ENCODE results near the gene TXLNB.
A peak's percentile ranks its signal among the peaks of the same experiment; 100 is the strongest.

TXLNB gene

DNA sequence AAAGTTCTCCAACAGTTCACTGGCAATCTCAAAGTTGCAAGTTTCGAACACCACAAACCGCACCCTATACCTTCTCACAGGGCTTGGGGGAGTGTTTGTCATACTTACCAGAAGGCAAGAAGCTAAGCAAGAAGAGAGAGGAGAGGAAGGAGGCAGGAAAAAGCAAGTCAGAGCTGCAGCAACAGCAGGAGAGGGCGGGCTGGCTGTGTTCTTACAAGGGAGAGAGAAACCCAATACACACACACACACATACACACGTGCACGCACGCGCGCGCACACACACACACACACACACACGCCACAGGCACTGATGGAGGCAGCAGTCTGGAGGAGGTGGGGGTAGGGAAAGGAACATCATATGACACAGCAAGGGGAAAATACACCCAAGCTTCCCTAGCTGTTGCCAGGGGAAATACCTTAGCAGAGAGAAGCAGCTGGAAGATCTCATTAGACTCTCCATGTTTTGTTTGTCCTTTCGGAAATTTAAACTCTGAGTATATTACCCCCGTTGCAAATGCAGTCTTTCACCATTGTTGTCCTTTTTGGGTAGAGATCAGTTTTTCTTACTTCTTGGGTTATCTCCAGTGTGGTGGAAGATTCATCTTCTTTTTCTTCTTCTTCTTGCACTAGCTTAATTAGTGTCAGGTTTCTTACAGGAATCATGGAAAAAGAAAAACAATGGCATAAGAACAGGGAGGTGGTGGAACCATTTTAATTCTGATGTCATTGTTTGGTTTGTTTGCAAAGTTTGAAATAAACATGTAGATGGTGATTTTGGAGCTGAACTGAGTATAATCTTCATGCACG is at the start of gene TXLNB:
TXLNB (minus strand) TSS at position 186 of the 807 bp plus-strand sequence. CDS start 3,099 bp downstream, outside the sequence.
- peak; percentile 87 for DNase-seq

DNA sequence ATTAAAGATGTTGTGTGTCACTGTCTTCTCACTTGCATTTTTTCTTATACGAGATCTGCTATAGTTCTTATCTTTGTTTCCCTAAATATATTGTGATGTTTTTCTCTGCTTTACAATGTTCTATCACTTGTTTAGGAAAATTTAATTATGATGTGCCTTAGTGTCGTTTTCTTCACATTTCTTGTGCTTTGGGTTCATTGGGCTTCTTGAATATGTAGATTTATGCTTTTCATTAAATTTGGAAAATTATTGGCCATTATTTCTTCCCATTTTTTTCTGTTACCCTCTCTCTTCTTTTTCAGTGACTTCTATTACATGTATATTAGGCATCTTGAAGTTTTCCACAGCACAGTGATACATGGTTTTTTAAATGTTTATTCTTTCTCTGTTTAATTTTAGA is 49.3 kb upstream of the TXLNB start:
- no peak for DNase-seq

DNA sequence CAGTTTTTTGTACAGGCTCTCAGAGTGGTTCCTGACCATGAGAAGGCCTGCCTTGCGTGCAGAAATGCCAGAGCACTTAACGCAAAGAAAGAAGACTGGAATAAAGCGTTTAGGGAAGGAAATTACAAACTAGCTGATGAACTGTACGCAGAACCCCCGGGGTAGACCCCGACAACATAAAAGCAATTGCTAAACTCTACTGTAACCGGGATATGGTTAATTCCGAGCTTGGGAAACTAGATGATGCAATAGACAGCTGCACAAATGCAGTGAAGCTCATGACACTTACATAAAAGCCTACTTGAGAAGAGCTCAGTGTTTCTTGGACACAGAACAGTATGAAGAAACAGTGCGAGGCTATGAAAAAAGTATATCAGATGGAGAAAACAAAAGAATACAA is 47.0 kb upstream of the TXLNB start:
- no peak for DNase-seq

DNA sequence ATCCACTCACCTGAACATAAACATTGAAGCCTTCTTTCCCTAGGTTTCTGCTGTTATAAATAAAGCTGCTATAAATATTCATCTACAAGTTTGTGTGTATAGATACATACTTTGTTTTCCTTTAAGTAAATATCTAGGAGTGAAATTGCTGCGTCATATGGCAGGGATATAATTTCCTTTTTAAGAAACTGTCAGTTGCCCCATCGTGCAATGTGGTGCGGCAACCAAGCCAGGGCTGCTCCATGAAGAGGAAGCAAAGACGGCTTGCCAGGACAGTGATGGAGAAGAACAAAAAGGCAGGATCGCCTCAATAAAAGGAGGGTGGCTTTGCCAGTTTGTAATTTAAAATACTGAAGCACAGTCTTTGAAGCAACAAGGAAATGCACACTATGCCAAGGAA is 46.0 kb upstream of the TXLNB start:
- DNase-seq: no peak

DNA sequence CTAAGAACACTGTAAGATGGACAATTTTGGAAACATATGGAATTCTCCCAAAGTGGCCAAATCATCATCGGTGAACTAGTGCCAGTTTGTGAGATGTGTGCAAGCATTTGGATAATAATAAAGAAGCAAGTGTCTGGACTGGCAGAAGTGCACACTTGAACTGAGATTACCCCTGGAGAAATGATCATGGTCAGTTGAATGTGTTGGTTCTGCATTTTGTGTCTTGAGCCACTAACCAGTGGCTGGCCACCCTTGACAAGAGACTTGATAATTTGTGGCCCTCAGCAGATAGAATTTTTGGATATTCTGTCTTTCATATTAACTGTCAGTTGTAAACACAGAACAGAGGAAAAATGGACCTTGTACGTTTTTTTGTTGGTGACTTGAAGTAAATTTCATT is 45.2 kb upstream of the TXLNB start:
- no peak for DNase-seq

DNA sequence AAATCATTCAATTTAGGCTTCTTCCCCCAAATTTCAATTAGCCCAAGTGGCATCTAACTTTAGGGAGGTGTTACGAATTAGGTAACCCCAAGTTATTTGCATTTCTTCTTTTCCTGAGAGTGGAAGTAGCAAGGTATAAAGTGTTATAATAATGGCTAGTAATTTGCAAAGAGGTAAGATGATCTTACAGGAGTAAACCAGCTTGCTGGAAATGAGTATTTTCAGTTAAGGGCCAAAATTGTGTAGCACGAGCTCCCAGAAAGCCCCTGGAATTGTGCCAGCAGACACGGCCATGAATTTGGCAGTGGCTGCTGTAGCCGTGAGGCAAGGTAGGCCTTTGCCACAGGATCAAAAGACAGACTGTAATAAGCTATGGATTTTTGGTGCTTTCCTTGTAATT is 44.7 kb upstream of the TXLNB start:
- DNase-seq: no peak

DNA sequence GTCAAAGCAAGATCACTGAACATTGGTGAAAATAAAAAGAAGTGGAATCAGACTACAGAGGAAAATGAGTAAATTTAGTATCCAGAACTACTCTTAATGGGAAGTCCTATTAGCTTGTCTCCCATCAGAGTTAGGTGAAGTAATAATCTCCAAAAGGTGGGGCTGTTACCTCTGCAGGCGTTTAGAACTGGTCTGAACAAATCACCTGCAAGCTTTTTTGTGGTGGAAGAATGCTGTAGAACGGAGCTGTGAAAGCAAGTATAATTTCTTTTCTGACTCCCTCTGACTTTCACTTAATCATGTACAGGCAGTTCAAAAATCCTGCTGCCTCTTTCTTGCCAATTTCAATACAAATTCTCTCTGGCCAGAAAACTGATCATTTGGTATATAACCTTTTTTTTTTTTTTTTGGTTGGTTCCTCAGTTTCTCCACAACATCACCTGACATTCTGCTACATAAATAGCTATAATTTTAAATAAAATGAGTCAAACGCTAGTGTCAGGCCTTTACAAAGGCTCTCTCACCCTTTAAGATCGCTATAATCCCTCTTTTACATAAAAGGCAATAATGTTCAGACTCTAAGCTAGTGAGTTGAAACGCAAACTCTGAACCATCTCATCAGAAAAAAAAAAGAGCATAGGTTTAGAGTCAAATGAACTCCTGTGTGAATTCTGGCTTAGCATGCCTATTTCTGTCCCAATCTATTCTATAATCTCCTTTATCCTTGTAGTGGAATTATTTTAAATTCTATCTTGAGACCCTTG is 43.8 kb upstream of the TXLNB start:
- DNase-seq: no peak

DNA sequence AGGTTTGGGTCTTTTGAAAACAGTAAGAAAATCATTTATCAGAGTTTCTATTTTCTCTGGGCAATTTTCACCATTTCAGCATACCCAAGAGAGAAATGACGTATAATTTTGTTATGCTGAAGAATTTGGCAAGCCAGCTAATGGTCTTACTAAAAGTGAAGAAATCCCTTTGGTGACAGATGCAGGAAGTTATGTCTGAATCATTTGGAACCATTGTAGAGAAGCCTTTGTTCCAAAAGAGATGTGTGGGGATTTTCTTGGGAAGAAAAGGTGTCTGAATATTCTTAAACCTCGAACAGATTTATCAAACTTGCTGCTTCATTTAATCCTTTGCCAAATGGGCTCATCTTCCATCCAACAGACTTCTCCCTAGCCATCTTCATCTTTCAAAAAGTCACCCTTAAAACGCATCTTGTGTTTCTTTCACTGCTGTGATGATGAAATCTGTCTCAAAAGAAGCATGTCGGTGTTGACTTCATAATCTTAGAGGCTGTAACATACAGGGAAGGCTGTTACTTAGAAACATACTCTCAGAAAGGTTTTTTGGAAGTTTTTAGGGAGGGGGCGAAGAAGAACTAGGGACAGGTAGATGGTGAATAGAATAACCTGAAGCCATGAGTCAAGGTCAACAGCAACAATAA is 43.1 kb upstream of the TXLNB start:
- DNase-seq: no peak

DNA sequence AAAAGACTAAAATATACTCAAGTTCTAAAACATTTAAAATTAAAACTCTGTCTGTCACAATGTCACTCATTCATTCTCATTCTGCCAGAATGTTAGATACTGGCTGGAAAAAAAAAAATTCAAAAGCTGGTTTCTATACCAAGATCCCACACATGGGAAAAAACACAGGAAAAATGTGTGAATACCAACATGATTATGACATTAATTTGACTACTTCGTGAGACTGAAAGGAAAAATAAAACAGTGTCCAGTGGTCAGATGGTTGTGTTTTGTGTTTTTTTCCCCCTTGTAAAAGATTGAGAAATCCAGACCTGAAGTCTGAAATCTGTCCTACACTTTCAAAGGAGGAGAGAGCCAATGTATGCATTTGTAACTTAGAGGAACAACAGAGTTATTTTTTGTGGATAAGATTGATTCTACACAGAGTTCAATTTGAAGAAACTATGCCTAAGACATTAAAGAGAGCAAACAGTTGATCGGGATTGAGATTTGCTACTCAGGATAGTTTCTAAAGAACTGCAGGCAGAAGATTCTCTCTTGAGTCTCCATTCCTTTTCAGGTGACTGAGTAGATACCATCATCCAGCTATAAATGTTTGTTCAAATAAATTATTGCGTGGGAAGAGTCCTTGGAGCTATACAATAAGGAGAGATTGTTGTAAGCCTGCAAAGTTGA is 39.2 kb upstream of the TXLNB start:
- no peak for DNase-seq

DNA sequence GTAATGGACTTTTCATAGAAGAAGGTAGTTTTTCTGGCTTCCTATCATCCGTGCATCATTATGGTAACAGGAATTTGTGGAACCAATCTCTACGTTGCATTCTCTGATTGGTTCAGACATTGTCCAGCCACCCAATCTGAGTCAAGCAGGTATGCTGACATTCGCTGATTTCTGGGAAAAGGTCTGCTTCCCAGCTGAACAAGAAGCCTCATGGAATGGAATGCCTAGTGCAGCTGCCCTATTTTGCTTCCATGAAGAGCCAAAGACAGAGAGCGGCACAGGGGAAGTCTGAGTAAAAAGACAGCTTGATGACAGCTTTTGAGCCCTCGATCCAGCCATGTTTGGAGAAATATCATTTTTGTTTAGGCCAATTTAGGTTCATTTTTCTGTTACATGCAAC is 38.5 kb upstream of the TXLNB start:
- DNase-seq: no peak

DNA sequence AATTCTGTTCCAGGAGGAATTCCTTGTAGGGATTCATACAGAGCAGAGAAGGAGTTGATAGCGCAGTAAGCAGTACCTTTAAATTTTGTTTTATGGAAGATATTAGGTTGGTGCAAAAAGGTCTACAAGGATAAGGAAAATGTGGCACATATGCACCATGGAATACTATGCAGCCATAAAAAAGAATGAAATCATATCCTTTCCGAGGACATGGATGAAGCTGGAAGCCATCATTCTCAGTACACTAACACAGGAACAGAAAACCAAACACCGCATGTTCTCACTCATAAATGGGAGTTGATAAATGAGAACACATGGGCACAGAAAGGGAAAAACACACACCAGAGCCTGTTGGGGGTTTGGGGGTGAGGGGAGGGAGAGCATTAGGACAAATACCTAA is 37.4 kb upstream of the TXLNB start:
- no peak for DNase-seq

DNA sequence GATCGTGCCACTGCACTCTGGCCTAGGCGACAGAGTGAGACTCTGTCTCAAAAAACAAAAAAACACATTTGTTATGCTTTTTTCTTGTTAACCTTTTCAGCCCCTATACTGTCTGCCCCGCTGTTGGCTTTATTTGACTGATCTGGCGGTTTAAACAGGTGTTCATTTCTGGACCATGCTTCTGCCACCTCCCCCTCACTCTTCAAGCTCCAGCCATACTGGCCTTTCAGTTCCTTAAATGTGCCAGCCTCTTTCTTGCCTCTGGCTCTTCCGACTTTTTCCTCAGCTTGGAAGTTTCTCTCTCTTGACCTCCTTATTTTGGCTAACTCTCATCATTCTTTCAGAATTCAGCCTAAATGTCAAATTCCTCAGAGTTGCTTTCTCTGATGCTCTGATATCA is 35.2 kb upstream of the TXLNB start:
- no peak for DNase-seq

DNA sequence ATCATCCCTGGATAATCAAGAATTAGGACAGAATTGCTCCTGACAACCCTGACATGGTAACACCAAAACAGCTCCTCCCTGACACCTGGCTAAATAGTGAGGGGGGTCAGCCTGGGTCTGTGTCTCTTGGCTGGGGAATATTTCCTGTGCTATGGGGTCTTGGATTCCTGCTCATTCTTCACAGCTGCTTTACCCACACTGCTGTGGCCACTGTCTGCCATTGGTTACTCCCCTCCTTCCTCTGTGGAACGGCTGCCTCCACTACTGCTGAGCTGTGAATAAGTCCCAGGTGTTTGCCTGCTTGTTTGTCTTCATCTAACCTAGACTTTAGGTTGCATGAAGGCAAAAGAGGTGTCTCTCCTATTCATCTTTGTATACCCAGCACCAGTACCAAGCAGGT is 33.9 kb upstream of the TXLNB start:
- DNase-seq: no peak

DNA sequence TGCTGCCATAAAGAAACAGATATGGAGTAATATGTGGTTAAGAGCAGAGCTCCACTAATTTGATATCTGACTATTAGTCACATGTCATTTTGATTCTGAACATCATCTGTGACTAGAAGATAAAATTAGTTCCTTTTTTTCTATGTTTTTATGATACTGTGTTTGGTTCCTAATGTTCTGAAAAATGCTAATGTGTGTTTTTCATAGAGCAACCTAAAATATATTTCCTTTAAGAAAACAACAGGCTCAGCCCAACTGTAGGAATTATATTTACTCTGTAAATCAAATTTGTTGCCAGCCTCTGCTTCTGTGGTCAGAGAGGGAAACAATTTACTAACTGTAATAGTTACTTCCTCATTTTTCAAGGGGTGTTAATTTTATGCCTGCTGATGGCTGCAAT is 33.3 kb upstream of the TXLNB start:
- DNase-seq: no peak

DNA sequence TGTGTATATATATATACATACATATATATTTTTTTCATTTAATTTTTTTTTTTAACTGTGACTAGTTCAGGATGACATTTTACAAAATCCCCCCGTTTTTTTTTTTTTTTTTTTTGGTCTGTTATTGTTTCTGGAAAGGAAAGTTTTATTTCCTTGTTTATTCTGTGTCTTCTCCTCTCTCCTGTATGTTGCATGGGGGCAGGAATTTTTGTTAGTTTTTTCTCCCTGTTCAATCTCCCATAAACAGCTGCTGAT is 32.4 kb upstream of the TXLNB start:
- DNase-seq: no peak

DNA sequence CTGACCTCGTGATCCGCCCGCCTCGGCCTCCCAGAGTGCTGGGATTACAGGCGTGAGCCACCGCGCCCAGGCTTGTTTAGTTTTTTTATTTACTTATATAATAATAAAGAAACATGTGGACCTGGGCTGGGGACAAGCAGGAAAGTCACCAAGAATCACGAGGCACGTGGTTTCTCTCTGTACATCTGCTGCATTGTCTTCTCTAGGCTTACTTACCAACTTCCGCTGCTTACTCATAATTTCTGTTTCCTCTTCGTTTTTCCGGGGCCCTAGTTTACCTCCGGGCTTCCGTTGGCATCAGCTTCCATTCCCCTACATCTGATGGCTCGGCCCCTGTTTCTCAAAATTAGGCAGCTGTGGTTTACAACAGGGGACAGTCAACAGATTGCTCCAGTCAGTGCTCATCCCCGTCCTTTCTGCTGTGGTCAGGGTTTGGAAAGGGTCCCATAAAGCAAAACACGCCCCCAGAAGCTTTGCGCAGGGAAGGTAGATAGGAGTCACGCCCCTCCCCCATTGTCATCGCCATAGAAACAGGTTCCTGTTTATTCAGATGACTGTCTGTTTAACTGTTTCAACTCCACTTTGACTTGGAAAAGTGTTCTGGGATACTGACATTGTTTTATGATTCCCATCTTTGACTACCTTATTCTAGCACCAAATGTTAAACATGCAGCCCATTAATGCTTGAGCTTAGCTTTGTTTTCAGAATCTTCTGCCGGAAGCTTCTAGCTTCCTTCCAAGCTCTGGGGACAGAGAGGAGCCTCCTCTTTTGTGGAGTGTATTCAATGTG is 31.9 kb upstream of the TXLNB start:
- peak; percentile 78 for DNase-seq

DNA sequence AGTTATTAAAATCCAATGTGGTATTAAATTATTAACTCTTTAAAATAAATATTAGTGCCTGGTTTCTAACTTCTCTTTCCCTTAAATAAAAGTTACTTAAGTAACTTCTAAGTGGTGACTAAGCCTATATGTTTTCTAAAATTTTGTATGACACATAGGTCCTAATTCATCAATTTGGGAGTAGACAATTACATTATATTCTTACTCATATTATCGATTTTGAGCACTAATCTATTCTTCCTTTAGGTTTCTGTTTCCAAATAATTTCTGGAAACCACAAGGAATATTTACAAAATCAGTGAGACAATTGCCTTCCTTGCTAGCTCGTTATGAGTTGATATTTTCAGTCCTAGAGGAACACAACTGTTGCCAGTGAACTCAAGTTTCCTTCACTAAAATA is 28.3 kb upstream of the TXLNB start:
- DNase-seq: no peak

DNA sequence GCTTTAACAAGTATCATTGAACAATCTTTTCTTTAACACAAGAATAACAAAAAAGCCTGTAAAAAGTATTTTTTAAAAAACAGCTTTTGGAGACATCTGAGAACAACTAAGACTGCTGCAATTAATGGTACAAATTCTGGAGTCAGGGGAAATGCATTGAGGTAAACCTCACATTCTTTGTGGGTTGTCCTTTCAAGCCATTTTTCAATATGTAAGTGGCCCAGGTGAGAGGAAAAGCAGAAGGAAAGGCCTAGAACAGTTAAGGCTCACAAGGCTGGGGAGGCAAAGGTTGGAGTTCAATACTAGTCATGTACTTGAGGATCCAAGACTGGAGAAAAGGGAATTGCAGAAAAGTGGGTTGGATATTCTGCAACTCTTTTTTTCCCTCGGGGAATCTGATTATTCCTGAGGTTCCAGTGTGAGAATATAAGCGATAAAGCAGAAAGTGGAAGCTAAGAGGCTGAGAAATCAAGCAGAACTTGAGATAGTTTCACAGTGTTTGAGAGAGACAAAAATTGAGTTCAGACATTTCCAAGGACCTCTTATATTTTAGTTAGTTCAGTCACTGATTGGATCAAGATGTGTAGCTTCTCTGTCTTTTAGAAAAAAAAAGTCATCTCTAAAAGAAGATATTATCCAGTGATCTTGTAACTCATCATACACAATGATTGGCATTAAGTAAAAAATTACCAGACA is 25.0 kb upstream of the TXLNB start:
- DNase-seq: no peak

DNA sequence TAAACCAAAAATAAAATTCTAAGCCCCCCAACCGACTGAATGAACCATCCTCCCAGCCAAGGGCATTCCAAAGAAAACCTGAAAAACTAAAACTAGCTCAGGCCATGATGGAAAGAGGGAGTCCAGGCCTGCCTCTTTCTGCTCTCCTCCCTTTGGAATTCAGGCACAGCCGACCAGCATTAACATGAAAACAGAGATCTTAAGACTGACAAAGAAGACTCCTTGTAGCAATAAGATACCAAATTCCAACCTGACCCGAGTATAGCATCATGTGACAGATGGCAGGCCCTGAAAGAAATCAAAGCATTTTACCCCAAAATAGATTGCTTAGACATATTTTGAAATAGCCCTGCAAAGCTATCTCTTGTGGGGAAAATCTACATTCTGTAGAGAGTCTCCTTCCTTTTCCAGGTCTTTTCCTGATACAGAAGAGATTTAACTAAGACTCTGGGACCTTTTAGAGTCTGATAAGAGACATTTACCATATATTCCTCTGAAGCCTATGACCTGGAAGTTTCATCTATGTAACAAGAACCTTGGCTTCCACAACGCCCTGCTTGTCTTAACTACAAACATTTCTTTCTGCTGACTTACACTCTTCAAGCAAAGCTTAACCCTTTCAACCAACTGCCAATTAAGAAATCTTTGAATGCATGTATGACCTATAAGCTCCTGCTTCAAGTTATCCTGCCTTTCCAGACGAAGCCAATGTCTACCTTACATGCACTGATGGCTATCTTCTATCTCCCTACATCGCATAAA is 22.2 kb upstream of the TXLNB start:
- no peak for DNase-seq

DNA sequence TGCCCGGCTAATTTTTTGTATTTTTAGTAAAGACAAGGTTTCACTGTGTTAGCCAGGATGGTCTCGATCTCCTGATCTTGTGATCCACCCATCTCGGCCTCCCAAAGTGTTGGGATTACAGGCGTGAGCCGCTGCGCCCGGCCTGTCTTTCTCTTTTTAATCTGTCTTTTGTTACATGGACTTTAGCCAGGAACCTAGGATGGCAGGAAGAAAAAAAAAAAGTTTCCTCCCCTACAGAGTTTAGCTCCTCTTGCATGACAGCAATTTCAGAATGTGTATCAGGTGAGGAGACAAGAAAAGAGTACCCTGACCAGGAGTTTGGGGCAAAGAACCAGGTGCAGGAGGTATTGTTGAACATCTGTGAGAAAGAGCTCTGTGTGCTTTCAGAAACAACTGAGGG is 21.4 kb upstream of the TXLNB start:
- DNase-seq: no peak

DNA sequence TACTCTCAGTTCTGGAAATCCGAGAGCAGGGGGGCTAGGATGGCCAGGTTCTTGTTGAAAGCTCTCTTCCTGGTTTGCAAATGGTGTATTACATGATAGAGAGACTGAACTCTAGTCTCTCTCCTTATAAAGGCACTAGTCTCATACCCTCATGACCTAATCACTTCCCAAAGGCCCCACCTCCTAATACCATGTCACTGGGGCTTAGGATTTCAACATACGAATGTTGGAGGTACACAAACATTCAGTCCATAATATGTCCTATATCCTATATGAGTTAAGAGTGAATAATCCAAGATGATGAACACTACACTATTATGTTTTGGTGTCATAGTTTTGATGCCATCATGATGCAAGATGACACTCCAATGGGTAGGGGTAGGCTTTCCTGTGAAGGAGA is 20.0 kb upstream of the TXLNB start:
- no peak for DNase-seq
